IMR-90 (cell line): ENCODE data around the gene PKNOX1. TPM values are rescaled to one million over a fixed set of nuclear protein-coding genes. Genes with fewer than 3 reads are reported as not detected.

Source experiments
- ATAC-seq: fragments of 200-7000 bp; cut with Tn5 transposase; 2 replicates; pipeline ENCODE4 v1.9.1; 2020; ENCODE audit warnings: low read depth, mild to moderate bottlenecking, moderate library complexity
- BruUV-seq: library from RNA; stranded (reverse); fragments of 400-500 nt; replicated peaks from 2 replicates; lab custom pipeline; 2021; lab: Mats Ljungman, UMichigan
- CTCF ChIA-PET: fragments of 300-600 bp; formaldehyde crosslinking; extraction: SDS; loops from one replicate; lab custom pipeline; 2021; ENCODE audit warnings: antibody characterized with exemption; lab: Yijun Ruan, JAX
- POLR2A ChIA-PET: fragments of 300-600 bp; sonication (Branson Sonifier 250); formaldehyde crosslinking; loops from one replicate; lab custom pipeline; 2022; ENCODE audit warnings: antibody characterized with exemption; ENCODE audit not compliant: unreplicated experiment; lab: Charles Lee
- DNase-seq: peaks from one replicate; pipeline ENCODE4 v3.0.0; 2013
- H2AFZ ChIP-seq: replicated peaks from 2 replicates; pipeline ENCODE3; 2013; ENCODE audit warnings: low read length, mild to moderate bottlenecking; ENCODE audit not compliant: poor library complexity
- H2AK5ac ChIP-seq: 2 replicates; pipeline ENCODE4 v1.6.1; 2013; ENCODE audit warnings: low read depth, low read length, inconsistent platforms
- H2AK9ac ChIP-seq: replicated peaks from 2 replicates; pipeline ENCODE3; 2013; ENCODE audit warnings: mild to moderate bottlenecking, low read depth, low read length, moderate library complexity; ENCODE audit not compliant: poor library complexity
- H2BK120ac ChIP-seq: 2 replicates; pipeline ENCODE4 v1.6.1; 2013; ENCODE audit warnings: low read depth, low read length, inconsistent platforms
- H2BK15ac ChIP-seq: 3 replicates; pipeline ENCODE4 v1.6.1; 2013; ENCODE audit warnings: low read depth, low read length, inconsistent platforms
- H2BK20ac ChIP-seq: 2 replicates; pipeline ENCODE4 v1.6.1; 2013; ENCODE audit warnings: low read depth, mild to moderate bottlenecking, inconsistent platforms, low read length, moderate library complexity
- H2BK5ac ChIP-seq: 2 replicates; pipeline ENCODE4 v1.6.1; 2013; ENCODE audit warnings: mild to moderate bottlenecking, low read depth, low read length, inconsistent platforms; ENCODE audit not compliant: poor library complexity, severe bottlenecking
- H3K14ac ChIP-seq: replicated peaks from 2 replicates; pipeline ENCODE4 v1.6.1; 2013; ENCODE audit warnings: low read depth, low read length, inconsistent platforms
- H3K18ac ChIP-seq: 2 replicates; pipeline ENCODE4 v1.6.1; 2013; ENCODE audit warnings: low read depth, low read length, control low read depth
- H3K23ac ChIP-seq: 2 replicates; pipeline ENCODE4 v1.6.1; 2013; ENCODE audit warnings: low read depth, low read length, inconsistent platforms
- H3K27ac ChIP-seq: 2 replicates; pipeline ENCODE4 v1.5.1; 2013; ENCODE audit warnings: mild to moderate bottlenecking, control low read depth, low read length; ENCODE audit not compliant: insufficient read depth
- H3K27me3 ChIP-seq: 2 replicates; pipeline ENCODE4 v1.6.1; 2013; ENCODE audit warnings: low read length; ENCODE audit not compliant: control insufficient read depth, insufficient read depth
- H3K36me3 ChIP-seq: 2 replicates; pipeline ENCODE4 v1.6.1; 2013; ENCODE audit warnings: low read length, mixed read lengths; ENCODE audit not compliant: control insufficient read depth, insufficient read depth
- H3K4ac ChIP-seq: 2 replicates; pipeline ENCODE4 v1.6.1; 2013; ENCODE audit warnings: low read depth, low read length, inconsistent platforms
- H3K4me1 ChIP-seq: 2 replicates; pipeline ENCODE4 v1.6.1; 2013; ENCODE audit warnings: low read length, mixed read lengths; ENCODE audit not compliant: control insufficient read depth, insufficient read depth
- H3K4me2 ChIP-seq: 2 replicates; pipeline ENCODE4 v1.6.1; 2013; ENCODE audit warnings: low read depth, mild to moderate bottlenecking, control low read depth, low read length, moderate library complexity
- H3K4me3 ChIP-seq: 2 replicates; pipeline ENCODE4 v1.5.1; 2013; ENCODE audit warnings: low read depth, mild to moderate bottlenecking, control low read depth, low read length, moderate library complexity; ENCODE audit not compliant: insufficient read depth
- H3K56ac ChIP-seq: 2 replicates; pipeline ENCODE4 v1.6.1; 2013; ENCODE audit warnings: low read length, inconsistent platforms; ENCODE audit not compliant: insufficient read depth; ENCODE audit errors: extremely low read depth
- H3K79me1 ChIP-seq, 2 experiments: 2 replicates each; pipeline ENCODE4 v1.6.1; 2013; ENCODE audit warnings: low read length in 2 of 2, inconsistent platforms in 1 of 2, low read depth in 1 of 2
- H3K9ac ChIP-seq: 2 replicates; pipeline ENCODE4 v1.6.1; 2013; ENCODE audit warnings: low read depth, low read length, control low read depth
- H3K9me1 ChIP-seq: 2 replicates; pipeline ENCODE4 v1.6.1; 2013; ENCODE audit warnings: low read length, inconsistent platforms; ENCODE audit not compliant: insufficient read depth
- H3K9me3 ChIP-seq: 2 replicates; pipeline ENCODE4 v1.6.1; 2013; ENCODE audit warnings: low read length; ENCODE audit not compliant: control insufficient read depth, insufficient read depth
- H4K20me1 ChIP-seq: 2 replicates; pipeline ENCODE4 v1.6.1; 2013; ENCODE audit warnings: low read length, inconsistent platforms; ENCODE audit not compliant: insufficient read depth
- H4K5ac ChIP-seq: 2 replicates; pipeline ENCODE4 v1.6.1; 2013; ENCODE audit warnings: mild to moderate bottlenecking, low read depth, low read length, control low read depth
- H4K8ac ChIP-seq, 2 experiments: 2 replicates each; pipeline ENCODE4 v1.6.1; 2013; ENCODE audit warnings: low read depth in 2 of 2, low read length in 2 of 2, control low read depth in 1 of 2, inconsistent platforms in 1 of 2
- H4K91ac ChIP-seq: 2 replicates; pipeline ENCODE4 v1.6.1; 2013; ENCODE audit warnings: low read depth, low read length, inconsistent platforms; ENCODE audit not compliant: insufficient read depth
- CHD1 ChIP-seq: IDR thresholded peaks from 2 replicates; pipeline ENCODE4 v1.6.1; 2012; ENCODE audit warnings: low read depth, low read length, improper control_type of control experiment
- MXI1 ChIP-seq: IDR thresholded peaks from 2 replicates; pipeline ENCODE4 v1.6.1; 2012; ENCODE audit warnings: low read depth, mild to moderate bottlenecking, low read length, moderate library complexity, borderline replicate concordance
- NFE2L2 ChIP-seq: fragments of 150-350 bp; IDR thresholded peaks from 2 replicates; pipeline ENCODE4 v1.6.1; 2016; ENCODE audit warnings: low read depth, mild to moderate bottlenecking, low read length
- SMC3 ChIP-seq: fragments of 150-350 bp; IDR thresholded peaks from 2 replicates; pipeline ENCODE4 v1.6.1; 2016; ENCODE audit warnings: low read depth, mild to moderate bottlenecking, antibody characterized with exemption, low read length, moderate library complexity
- WGBS, 2 experiments: methylation state at CpG; one replicate each; pipeline versions ENCODE4 v1.1.5 to v1.1.7; 2013; ENCODE audit warnings: missing lambda C conversion rate in 2 of 2; ENCODE audit not compliant: insufficient read length in 1 of 2; ENCODE audit errors: extremely low coverage in 2 of 2; 5-methylcytosine and 5-hydroxymethylcytosine counted together
- dilution Hi-C: fragments of 300-500 bp; cut with HindIII; formaldehyde crosslinking; loops from one replicate; pipeline ENCODE4 v1.14.3; 2018; ENCODE audit warnings: low sequenced_read_pairs; ENCODE audit not compliant: unreplicated experiment
- in situ Hi-C: fragments of 300-500 bp; cut with MboI; formaldehyde crosslinking; loops from 3 replicates; pipeline ENCODE4 v1.14.3; 2019; ENCODE audit warnings: low sequenced_read_pairs, inconsistent platforms, mixed read lengths
- intact Hi-C: fragments of 100-400 bp; cut with micrococcal nuclease; formaldehyde crosslinking; loops from 2 replicates; pipeline ENCODE4 v1.10.0; 2022
- polyA plus RNA-seq, 3 experiments: library from polyadenylated mRNA; depleted of rRNA; stranded (reverse); fragments of >200 nt; gene quantifications; 2 replicates each; pipeline ENCODE4 v1.2.3, GENCODE V29; 2012; ENCODE audit warnings: low replicate concordance in 1 of 3
- total RNA-seq: library from RNA; depleted of rRNA; stranded (reverse); fragments of >200 nt; gene quantifications from 2 replicates; pipeline ENCODE4 v1.2.3, GENCODE V29; 2012

PKNOX1 gene
- total and polyA plus RNA-seq, 2 of the 4 experiments (the other 2 are of a cell fraction): 35.0 to 61.0 TPM

- H3K56ac ChIP-seq: no peak overlapping the region
- intact Hi-C loops (no loop called here), dilution Hi-C loops (no loop called here), in situ Hi-C loops (no loop called here)
- H3K4ac ChIP-seq: no peak overlapping the region
- H2BK20ac ChIP-seq: no peak overlapping the region
- no peak overlapping the region for H3K9ac ChIP-seq
- H3K27ac ChIP-seq: no peak overlapping the region
- H3K18ac ChIP-seq: no peak overlapping the region
- WGBS, 2 experiments: no CpG with 5 or more reads among the region's 13 CpGs
- H4K91ac ChIP-seq: no peak overlapping the region
- no peaks in the 10 kb centered on the region for H3K4me1 ChIP-seq
- no peak for ATAC-seq
- H3K4me2 ChIP-seq: no peak overlapping the region
- no peaks in the 10 kb centered on the region for H3K27me3 ChIP-seq
- H4K20me1 ChIP-seq: no peaks in the 10 kb centered on the region
- no peak for DNase-seq
- no peak overlapping the region for H2BK15ac ChIP-seq
- POLR2A ChIA-PET: no interaction called here
- no peak overlapping the region for H3K23ac ChIP-seq
- H3K9me3 ChIP-seq: no peaks in the 10 kb centered on the region
- no peak overlapping the region for H3K4me3 ChIP-seq
- peaks cover 46% of the 10 kb centered on the region for H3K36me3 ChIP-seq
- no peak overlapping the region for H4K5ac ChIP-seq
- no peak overlapping the region for H4K8ac ChIP-seq
- no peak overlapping the region for H2AK9ac ChIP-seq
- H3K79me1 ChIP-seq: peaks cover 0 to 26% of the 10 kb centered on the region in 2 experiments; a peak in 3 of 4 replicates
- H2BK120ac ChIP-seq: no peak overlapping the region
- CTCF ChIA-PET: no interaction called here
- H3K9me1 ChIP-seq: peaks cover 7% of the 10 kb centered on the region
- no TSS peak for BruUV-seq
- TF ChIP-seq NFE2L2 (no peak), MXI1 (no peak), SMC3 (no peak), CHD1 (no peak)
- no peak overlapping the region for H2BK5ac ChIP-seq
- no peak overlapping the region for H2AFZ ChIP-seq
- no peak overlapping the region for H2AK5ac ChIP-seq
- no peak overlapping the region for H3K14ac ChIP-seq
Observed at GRCh38 chr21:43016728-43017127, 42.4 kb downstream of the PKNOX1 start.
